Measurements from ENCODE around the gene HOMER2.

The HOMER2 gene

DNA sequence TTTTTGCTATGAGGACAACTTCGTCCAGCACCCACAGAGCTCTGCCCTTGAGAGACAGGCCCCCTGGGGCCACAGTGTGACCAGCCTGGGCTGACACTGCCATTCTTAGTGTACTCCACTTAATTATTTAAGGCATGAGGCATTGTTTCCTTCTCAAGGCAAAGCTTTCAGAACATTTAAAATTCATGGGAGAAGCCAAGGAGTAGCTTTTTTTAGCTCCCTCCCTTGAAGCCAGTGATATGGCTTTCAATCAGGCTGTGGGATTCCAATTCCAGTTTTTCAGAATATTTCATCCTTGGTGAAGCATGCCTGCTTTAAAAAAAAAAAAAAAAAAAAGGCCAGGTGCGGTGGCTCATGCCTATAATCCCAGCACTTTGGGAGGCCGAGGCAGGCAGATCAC is 21.3 kb downstream of the HOMER2 start:
- TF ChIP-seq, protein P1, sequence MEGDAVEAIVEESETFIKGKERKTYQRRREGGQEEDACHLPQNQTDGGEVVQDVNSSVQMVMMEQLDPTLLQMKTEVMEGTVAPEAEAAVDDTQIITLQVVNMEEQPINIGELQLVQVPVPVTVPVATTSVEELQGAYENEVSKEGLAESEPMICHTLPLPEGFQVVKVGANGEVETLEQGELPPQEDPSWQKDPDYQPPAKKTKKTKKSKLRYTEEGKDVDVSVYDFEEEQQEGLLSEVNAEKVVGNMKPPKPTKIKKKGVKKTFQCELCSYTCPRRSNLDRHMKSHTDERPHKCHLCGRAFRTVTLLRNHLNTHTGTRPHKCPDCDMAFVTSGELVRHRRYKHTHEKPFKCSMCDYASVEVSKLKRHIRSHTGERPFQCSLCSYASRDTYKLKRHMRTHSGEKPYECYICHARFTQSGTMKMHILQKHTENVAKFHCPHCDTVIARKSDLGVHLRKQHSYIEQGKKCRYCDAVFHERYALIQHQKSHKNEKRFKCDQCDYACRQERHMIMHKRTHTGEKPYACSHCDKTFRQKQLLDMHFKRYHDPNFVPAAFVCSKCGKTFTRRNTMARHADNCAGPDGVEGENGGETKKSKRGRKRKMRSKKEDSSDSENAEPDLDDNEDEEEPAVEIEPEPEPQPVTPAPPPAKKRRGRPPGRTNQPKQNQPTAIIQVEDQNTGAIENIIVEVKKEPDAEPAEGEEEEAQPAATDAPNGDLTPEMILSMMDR (conservative IDR thresholded peaks at IDR 0.05; ENCODE audit: low read depth, low read length), result no peak
- DNase-seq (ENCODE audit: low read depth), result no peak
- no peak overlapping the region for H3K4me3 ChIP-seq (ENCODE audit: low read depth, low read length)

DNA sequence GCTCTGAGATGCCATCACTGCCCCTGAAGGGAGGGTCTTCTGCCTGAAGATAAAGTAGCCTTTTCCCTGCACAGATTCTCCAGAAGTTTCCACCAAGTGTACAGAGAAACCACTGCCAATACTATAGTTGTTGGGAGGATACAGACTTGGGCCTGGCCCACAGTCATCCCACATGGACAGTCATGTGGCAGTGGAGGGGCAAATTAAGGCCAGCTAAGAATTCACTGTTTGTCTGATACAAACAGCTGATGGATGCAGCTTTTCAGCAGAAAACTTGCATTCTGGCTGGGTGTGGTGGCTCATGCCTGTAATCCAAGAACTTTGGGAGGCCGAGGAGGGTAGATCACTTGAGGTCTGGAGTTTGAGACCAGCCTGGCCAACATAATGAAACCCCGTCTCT is 22.1 kb downstream of the HOMER2 start:
- no peak for DNase-seq (ENCODE audit: low read depth)
- TF ChIP-seq, protein P1 (conservative IDR thresholded peaks at IDR 0.05; ENCODE audit: low read depth, low read length), result no peak
- no peak overlapping the region for H3K4me3 ChIP-seq (ENCODE audit: low read depth, low read length)

DNA sequence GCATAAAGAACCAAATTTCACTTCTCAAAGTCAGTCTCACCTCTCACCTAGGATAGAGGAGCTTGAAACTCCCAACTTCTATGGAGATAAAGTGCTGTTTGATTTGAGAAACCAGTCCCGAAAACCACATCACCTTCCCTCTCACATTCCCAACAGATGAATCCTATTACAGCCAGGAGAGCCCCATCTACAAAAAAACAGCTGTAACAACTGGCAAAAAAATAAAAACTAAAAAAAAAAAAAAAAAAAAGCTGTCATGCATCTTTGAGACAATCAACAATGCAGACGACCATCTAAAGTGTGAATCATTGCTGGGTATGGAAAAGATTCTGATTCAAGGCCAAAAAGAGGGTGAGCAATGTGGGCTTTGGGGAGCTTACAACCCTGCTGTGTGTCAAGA is 23.8 kb downstream of the HOMER2 start:
- TF ChIP-seq, protein P1 (conservative IDR thresholded peaks at IDR 0.05; ENCODE audit: low read depth, low read length), result no peak
- DNase-seq (ENCODE audit: low read depth), result no peak
- no peak overlapping the region for H3K4me3 ChIP-seq (ENCODE audit: low read depth, low read length)

DNA sequence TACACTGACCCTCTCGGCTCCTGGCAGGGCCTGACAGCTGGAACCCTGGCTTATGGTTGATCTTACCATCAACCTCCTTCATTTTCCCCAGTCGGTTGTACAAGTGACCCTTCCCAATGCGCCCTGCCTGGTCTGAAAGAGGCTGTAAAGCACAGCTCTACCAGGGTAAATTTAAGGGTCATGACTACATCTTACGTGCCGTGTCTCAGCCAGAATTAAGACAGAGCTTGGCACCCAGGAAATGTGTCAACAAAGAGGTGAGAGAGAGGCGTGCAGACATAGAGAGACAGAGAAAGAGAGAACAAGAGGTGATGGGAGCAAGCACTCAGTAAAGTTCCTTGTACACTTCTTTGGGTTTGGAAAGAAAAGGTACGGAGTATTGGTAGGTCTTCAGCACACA is 28.8 kb downstream of the HOMER2 start:
- TF ChIP-seq, protein P1 (conservative IDR thresholded peaks at IDR 0.05; ENCODE audit: low read depth, low read length), result no peak
- DNase-seq (ENCODE audit: low read depth), result no peak

DNA sequence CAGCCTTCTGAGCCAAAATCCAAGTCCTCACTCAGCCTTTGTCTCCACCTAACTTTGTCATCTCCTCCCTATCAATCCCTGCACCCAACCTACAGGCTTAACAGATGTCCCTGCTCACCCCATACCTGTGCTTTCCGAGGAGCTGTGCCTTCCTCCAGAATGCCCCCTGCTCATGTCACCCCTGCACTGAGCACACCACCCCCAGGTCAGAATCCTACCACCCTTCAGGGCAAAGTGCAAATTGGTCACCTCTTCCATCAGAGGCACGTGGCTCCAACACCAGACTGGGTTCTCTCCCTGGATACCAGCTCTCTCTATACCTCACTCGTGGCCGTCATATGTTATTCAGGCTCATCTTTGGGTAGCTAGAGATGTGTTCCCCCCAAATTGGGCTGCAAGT is 29.8 kb downstream of the HOMER2 start:
- no peak overlapping the region for H3K4me3 ChIP-seq (ENCODE audit: low read depth, low read length)
- DNase-seq (ENCODE audit: low read depth), result no peak
- TF ChIP-seq, protein P1 (conservative IDR thresholded peaks at IDR 0.05; ENCODE audit: low read depth, low read length), result no peak

More for the DNA sequence above, 28.8 kb downstream of the HOMER2 start:
- no peak overlapping the region for H3K4me3 ChIP-seq (ENCODE audit: low read depth, low read length)

DNA sequence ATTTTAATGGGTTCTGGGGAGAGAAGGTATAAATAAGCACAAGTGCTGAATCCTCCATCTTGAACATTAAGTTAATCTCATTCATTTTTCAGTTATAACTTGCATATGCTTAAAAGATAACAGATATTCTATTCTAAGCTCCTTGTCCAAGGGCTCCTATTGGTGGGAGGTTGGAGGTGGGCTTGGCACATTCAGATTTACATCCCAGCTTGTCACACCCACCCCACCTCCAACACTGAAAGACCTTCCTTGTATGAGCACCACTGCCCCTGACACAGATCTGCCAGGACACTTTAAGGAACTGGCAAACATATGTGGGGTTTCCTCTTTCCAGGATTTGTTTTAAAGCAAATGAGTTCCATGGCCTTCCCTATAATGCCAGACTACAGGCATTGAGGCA is 30.6 kb downstream of the HOMER2 start:
- H3K4me3 ChIP-seq (ENCODE audit: low read depth, low read length), result no peak overlapping the region
- TF ChIP-seq, protein P1 (conservative IDR thresholded peaks at IDR 0.05; ENCODE audit: low read depth, low read length), result no peak
- DNase-seq (ENCODE audit: low read depth), result no peak

DNA sequence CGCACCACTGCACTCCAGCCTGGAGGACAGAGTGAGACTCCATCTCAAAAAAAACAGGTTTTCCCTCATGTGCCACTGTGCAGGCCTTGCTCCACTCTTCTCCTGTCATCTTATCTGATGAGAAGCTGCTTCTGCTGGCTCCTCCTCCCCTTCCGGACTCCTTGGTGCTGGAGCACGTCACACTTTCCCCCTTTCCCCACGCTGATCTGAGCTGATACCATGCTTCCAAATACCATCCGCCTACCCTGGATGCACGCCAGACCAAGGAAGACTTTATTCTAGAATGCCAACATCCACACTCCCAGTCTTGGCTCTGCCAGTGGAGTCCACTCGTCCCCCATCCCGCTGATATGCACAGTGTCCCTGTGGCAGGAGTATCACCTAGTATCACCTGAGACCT is 31.3 kb downstream of the HOMER2 start:
- DNase-seq (ENCODE audit: low read depth), result no peak

More for the DNA sequence above, 31.3 kb downstream of the HOMER2 start:
- TF ChIP-seq, protein P1 (conservative IDR thresholded peaks at IDR 0.05; ENCODE audit: low read depth, low read length), result no peak
- H3K4me3 ChIP-seq (ENCODE audit: low read depth, low read length), result no peak overlapping the region

Data from choroid plexus epithelial cell (primary cell).